ENCODE results near the gene KIZ. TPM values are rescaled to one million over a fixed set of nuclear protein-coding genes. Genes with fewer than 3 reads are reported as not detected.

Gene KIZ
- total and polyA plus RNA-seq, 2 donors from 2014 or later: 17.3 to 21.8 TPM

DNA sequence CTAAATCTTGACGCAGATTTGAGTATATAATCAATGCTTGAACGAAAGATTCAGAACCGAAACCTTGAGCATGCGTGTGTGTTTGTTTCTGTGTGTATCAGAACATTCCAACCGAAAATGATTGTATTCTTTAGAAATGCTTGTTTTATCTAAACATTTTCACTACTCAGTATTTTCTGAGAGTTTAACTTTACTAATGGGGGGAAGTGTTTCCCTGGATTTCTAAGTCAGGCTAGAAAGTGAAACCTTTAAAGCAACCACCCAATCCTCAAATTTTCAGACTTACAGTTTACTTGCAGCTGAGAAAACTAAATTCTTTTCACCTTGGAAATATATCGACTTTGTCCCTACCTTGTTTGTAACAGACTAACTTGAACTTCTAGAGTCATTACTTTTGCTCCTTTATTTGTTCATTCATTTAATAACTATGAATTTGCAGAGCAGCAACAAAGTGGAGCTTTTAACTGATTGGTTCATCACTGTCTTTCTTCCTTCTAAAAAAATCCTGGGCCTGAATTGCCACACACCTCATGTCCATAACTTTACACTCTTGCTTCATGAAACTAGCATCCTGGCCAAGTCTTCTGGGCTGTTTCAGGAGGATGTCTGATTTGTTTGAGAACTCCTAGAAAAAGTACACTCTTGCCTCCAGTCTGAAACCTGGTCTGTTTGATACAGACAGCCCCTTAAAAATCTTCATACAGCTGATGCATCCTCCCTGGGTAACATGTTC is 99.5 kb downstream of the KIZ start:
- Histone ChIP-seq H3K27me3 (ENCODE audit: control insufficient read depth, insufficient read depth, low read length) (no peaks in the 10 kb centered on the region), H3K27ac (ENCODE audit: low read depth in 2 of 2, low read length in 2 of 2) (no peak overlapping the region), H3K4me3 (ENCODE audit: low read length in 3 of 3) (no peak overlapping the region), H3K9ac (ENCODE audit: low read length in 3 of 3) (no peak overlapping the region), H3K9me3 (ENCODE audit: control insufficient read depth in 2 of 3, insufficient read depth in 1 of 3, low read length in 3 of 3) (no peaks in the 10 kb centered on the region), H3K36me3 (ENCODE audit: control insufficient read depth in 2 of 3, insufficient read depth in 3 of 3, low read length in 3 of 3) (peaks cover 0 to 7% (median 7%) of the 10 kb centered on the region in 3 donors), H3K4me1 (ENCODE audit: control insufficient read depth in 2 of 3, insufficient read depth in 2 of 3, low read depth in 1 of 3, low read length in 3 of 3) (no peaks in the 10 kb centered on the region)
- no peak for DNase-seq
- TF ChIP-seq, protein P1, sequence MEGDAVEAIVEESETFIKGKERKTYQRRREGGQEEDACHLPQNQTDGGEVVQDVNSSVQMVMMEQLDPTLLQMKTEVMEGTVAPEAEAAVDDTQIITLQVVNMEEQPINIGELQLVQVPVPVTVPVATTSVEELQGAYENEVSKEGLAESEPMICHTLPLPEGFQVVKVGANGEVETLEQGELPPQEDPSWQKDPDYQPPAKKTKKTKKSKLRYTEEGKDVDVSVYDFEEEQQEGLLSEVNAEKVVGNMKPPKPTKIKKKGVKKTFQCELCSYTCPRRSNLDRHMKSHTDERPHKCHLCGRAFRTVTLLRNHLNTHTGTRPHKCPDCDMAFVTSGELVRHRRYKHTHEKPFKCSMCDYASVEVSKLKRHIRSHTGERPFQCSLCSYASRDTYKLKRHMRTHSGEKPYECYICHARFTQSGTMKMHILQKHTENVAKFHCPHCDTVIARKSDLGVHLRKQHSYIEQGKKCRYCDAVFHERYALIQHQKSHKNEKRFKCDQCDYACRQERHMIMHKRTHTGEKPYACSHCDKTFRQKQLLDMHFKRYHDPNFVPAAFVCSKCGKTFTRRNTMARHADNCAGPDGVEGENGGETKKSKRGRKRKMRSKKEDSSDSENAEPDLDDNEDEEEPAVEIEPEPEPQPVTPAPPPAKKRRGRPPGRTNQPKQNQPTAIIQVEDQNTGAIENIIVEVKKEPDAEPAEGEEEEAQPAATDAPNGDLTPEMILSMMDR (IDR thresholded peaks at IDR 0.05; ENCODE audit: borderline replicate concordance, extremely low read depth, insufficient read depth): no peak
- intact Hi-C loops (cut with DNase I): no loop called here
- no peak for FAIRE-seq

DNA sequence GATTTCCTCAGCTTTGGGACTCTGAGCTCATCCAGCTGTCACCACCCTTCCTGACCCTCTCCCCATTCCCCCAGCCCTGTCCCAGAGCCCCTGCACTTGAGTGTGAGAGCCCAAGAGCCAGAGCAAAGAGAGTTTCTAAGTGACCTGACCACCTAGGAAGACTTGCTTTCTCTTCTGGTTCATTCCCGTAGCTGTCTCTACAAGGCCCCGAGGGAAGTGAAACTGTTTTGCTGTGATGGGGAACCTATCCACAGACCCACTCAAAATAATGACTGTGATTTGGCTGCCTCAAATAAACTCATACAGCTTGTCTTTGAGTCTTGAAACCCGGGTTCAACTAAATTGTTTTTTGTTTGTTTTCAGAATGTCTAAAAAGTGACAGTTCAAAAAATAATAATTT is 102.6 kb downstream of the KIZ start:
- TF ChIP-seq, protein P1 (IDR thresholded peaks at IDR 0.05; ENCODE audit: borderline replicate concordance, extremely low read depth, insufficient read depth): no peak
- H3K9ac ChIP-seq (ENCODE audit: low read length in 3 of 3): no peak overlapping the region
- no peak overlapping the region for H3K27ac ChIP-seq (ENCODE audit: low read depth in 2 of 2, low read length in 2 of 2)
- H3K4me1 ChIP-seq (ENCODE audit: control insufficient read depth in 2 of 3, insufficient read depth in 2 of 3, low read depth in 1 of 3, low read length in 3 of 3): no peaks in the 10 kb centered on the region
- H3K9me3 ChIP-seq (ENCODE audit: control insufficient read depth in 2 of 3, insufficient read depth in 1 of 3, low read length in 3 of 3): no peaks in the 10 kb centered on the region
- DNase-seq: no peak
- H3K4me3 ChIP-seq (ENCODE audit: low read length in 3 of 3): no peak overlapping the region
- FAIRE-seq: no peak
- H3K36me3 ChIP-seq (ENCODE audit: control insufficient read depth in 2 of 3, insufficient read depth in 3 of 3, low read length in 3 of 3): peaks cover 0 to 13% (median 7%) of the 10 kb centered on the region in 3 donors
- H3K27me3 ChIP-seq (ENCODE audit: control insufficient read depth, insufficient read depth, low read length): no peaks in the 10 kb centered on the region
- intact Hi-C loops (cut with DNase I): no loop called here

DNA sequence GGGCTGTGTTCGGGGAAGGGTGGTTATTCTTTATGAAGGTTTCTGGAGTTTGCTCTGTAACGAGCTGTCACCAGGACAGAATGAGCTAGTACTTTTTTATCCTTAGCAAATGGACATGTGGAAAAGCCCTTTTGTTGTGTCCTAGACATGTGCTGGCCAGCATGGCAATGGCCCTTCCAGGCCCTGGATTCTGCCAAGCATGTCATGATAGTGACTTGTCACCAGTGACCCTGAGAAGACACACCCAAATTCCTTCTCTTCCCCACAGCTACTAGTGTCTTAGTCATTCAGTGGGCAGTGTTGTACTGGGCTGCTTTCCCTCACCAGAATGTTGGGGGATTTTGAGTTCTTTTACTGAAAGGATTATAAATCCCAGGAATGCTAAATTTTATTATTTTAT is 103.3 kb downstream of the KIZ start:
- intact Hi-C loops (cut with DNase I): no loop called here
- no peak for DNase-seq
- no peak overlapping the region for H3K4me3 ChIP-seq (ENCODE audit: low read length in 3 of 3)
- no peaks in the 10 kb centered on the region for H3K27me3 ChIP-seq (ENCODE audit: control insufficient read depth, insufficient read depth, low read length)
- H3K36me3 ChIP-seq (ENCODE audit: control insufficient read depth in 2 of 3, insufficient read depth in 3 of 3, low read length in 3 of 3): peaks cover 0 to 13% (median 7%) of the 10 kb centered on the region in 3 donors
- no peaks in the 10 kb centered on the region for H3K4me1 ChIP-seq (ENCODE audit: control insufficient read depth in 2 of 3, insufficient read depth in 2 of 3, low read depth in 1 of 3, low read length in 3 of 3)
- TF ChIP-seq, protein P1 (IDR thresholded peaks at IDR 0.05; ENCODE audit: borderline replicate concordance, extremely low read depth, insufficient read depth): no peak
- no peak overlapping the region for H3K27ac ChIP-seq (ENCODE audit: low read depth in 2 of 2, low read length in 2 of 2)
- H3K9ac ChIP-seq (ENCODE audit: low read length in 3 of 3): no peak overlapping the region
- no peaks in the 10 kb centered on the region for H3K9me3 ChIP-seq (ENCODE audit: control insufficient read depth in 2 of 3, insufficient read depth in 1 of 3, low read length in 3 of 3)
- no peak for FAIRE-seq
